Measurements from ENCODE around the gene SLC6A2.

GRCh38 chr16:55655897-55656681 is at the start of gene SLC6A2:
- TF ChIP-seq NFIC (IDR thresholded peaks at IDR 0.05), result no peak
- no peak for TF ChIP-seq EP300 (IDR thresholded peaks at IDR 0.05; ENCODE audit: borderline replicate concordance)
- TF ChIP-seq EGR1 (IDR thresholded peaks at IDR 0.05), result no peak
- no peak for TF ChIP-seq FOXM1 (IDR thresholded peaks at IDR 0.05; ENCODE audit: borderline replicate concordance, low read depth)
- TF ChIP-seq TCF12 (IDR thresholded peaks at IDR 0.05; ENCODE audit: low read depth), result no peak
- no peak for TF ChIP-seq RAD21 (IDR thresholded peaks at IDR 0.05; ENCODE audit: low read depth)
- no peak for TF ChIP-seq ZBTB7A (IDR thresholded peaks at IDR 0.05; ENCODE audit: low read depth)
- no peak for TF ChIP-seq REST (IDR thresholded peaks at IDR 0.05; ENCODE audit: low read depth)
- TF ChIP-seq TEAD4 (IDR thresholded peaks at IDR 0.05), result no peak
- TF ChIP-seq CEBPB (IDR thresholded peaks at IDR 0.05), result no peak
- TF ChIP-seq YY1 (IDR thresholded peaks at IDR 0.05; ENCODE audit: low read depth), result no peak
- no peak for TF ChIP-seq TAF1 (IDR thresholded peaks at IDR 0.05; ENCODE audit: low read depth)
- TF ChIP-seq MAX (IDR thresholded peaks at IDR 0.05), result no peak
